Calu3 (cell line): ENCODE measurements around the gene S100A4. TPM values are rescaled to one million over a fixed set of nuclear protein-coding genes. Genes with fewer than 3 reads are reported as not detected.

Experiments
- BruUV-seq: library from RNA; stranded (reverse); fragments of 400-500 nt; replicated peaks from 2 replicates; lab custom pipeline; 2021; lab: Mats Ljungman, UMichigan
- CTCF ChIA-PET: fragments of 300-600 bp; sonication (Branson Sonifier 250); formaldehyde crosslinking; loops from one replicate; lab custom pipeline; 2022; ENCODE audit warnings: antibody characterized with exemption; lab: Charles Lee
- DNase-seq: peaks from one replicate; pipeline ENCODE4 v3.0.0; 2022
- H3K27ac Mint-ChIP-seq: one replicate; pipeline ENCODE4 v1.8.0; 2022; ENCODE audit warnings: mixed read lengths; ENCODE audit not compliant: unreplicated experiment
- H3K27me3 Mint-ChIP-seq: one replicate; pipeline ENCODE4 v1.8.0; 2022; ENCODE audit warnings: mixed read lengths; ENCODE audit not compliant: unreplicated experiment
- H3K36me3 Mint-ChIP-seq: one replicate; pipeline ENCODE4 v1.8.0; 2022; ENCODE audit warnings: mild to moderate bottlenecking, moderate library complexity, mixed read lengths; ENCODE audit not compliant: insufficient read depth, unreplicated experiment
- H3K4me1 Mint-ChIP-seq: one replicate; pipeline ENCODE4 v1.8.0; 2022; ENCODE audit warnings: mild to moderate bottlenecking, low read depth, mixed read lengths; ENCODE audit not compliant: unreplicated experiment
- H3K4me3 Mint-ChIP-seq: one replicate; pipeline ENCODE4 v1.8.0; 2022; ENCODE audit warnings: mild to moderate bottlenecking, low read depth, moderate library complexity, mixed read lengths; ENCODE audit not compliant: unreplicated experiment
- H3K9me3 Mint-ChIP-seq: one replicate; pipeline ENCODE4 v1.8.0; 2022; ENCODE audit warnings: low read depth, mixed read lengths; ENCODE audit not compliant: unreplicated experiment
- intact Hi-C: fragments of 100-400 bp; cut with micrococcal nuclease; formaldehyde crosslinking; loops from one replicate; pipeline ENCODE4 v1.10.0; 2022; ENCODE audit not compliant: unreplicated experiment
- total RNA-seq: library from RNA; stranded (reverse); gene quantifications from 2 replicates; pipeline ENCODE4 v1.2.3, GENCODE V29; 2022
- TF ChIP-seq, protein P1 (sequence below): fragments of 200-600 bp; IDR thresholded peaks from one replicate; pipeline ENCODE4 v1.8.0; 2022; ENCODE audit warnings: antibody characterized with exemption; ENCODE audit not compliant: unreplicated experiment

S100A4 gene
- total RNA-seq, 1 experiment from 2014 or later, result 20.5 TPM

DNA sequence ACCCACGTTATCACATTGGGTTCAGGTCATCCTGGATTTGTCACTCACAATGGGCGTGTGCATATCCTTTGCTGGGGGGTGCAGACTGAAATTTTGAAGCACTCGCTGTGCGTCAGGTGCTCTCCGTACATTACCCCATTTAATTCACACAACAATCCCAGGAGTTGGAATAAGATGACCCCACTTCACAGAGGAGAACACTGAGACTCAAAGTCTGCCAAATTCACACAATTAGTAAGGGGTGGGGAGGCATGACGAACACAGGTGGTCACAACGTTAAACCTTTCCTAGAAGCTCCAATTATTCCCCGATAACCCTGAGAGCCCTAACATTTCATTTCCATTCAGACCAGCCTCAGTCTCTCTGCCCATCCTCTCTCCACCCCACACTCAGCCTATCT, 23.9 kb upstream of the S100A4 start:
- peak overlapping the region; percentile 96 for H3K27ac Mint-ChIP-seq
- intact Hi-C loops, result loop anchor here (5.0 kb wide), 1 partner anchor 217 kb away; no protein-coding TSS in a partner anchor
- peaks cover 80% of the 10 kb centered on the region for H3K4me1 Mint-ChIP-seq
- no peak for DNase-seq
- TF ChIP-seq, protein P1, sequence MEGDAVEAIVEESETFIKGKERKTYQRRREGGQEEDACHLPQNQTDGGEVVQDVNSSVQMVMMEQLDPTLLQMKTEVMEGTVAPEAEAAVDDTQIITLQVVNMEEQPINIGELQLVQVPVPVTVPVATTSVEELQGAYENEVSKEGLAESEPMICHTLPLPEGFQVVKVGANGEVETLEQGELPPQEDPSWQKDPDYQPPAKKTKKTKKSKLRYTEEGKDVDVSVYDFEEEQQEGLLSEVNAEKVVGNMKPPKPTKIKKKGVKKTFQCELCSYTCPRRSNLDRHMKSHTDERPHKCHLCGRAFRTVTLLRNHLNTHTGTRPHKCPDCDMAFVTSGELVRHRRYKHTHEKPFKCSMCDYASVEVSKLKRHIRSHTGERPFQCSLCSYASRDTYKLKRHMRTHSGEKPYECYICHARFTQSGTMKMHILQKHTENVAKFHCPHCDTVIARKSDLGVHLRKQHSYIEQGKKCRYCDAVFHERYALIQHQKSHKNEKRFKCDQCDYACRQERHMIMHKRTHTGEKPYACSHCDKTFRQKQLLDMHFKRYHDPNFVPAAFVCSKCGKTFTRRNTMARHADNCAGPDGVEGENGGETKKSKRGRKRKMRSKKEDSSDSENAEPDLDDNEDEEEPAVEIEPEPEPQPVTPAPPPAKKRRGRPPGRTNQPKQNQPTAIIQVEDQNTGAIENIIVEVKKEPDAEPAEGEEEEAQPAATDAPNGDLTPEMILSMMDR, result no peak
- peaks cover 46% of the 10 kb centered on the region for H3K36me3 Mint-ChIP-seq
- H3K4me3 Mint-ChIP-seq, result no peak overlapping the region
- H3K9me3 Mint-ChIP-seq, result no peaks in the 10 kb centered on the region
- no TSS peak for BruUV-seq
- H3K27me3 Mint-ChIP-seq, result no peaks in the 10 kb centered on the region
- CTCF ChIA-PET, result interaction anchor here (0.6 to 2.4 kb wide), 3 partner anchors 14 to 65 kb away, joined by 3 to 117 read pairs (median 4); partner anchors contain the start of genes CHTOP and S100A6

DNA sequence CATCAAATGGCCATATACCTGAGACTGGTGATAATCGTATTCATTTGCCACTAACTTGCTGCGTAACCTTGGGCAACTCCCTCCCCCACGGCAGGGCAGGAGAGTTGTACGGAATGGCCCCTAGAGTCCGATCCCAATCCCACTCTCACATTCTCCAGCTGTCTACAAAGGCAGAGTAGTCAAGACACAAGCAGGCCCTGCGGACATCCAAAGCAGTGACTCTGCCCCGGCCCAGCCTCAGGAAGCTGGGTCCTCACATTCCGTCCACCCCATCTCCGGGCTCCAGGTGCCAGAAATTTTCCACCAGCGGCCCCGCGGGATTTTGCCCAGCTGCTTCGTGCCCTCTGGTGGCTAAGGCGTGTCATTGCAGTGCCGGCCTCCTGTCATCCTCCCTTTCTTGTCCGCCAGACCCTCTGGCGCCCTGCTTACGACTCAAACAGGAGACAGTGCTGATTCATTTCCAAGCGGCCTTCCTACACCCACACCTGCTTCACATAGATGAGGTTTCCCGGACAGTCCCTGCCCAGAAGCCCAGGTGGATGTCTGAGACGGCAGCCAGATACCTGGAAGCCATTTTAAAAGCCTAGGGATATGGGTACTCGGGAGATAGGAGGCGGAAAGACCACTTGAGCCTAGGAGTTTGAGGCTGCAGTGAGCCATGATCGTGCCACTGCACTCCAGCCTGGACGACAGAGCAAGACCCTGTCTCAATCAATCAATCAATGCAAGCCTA, 22.9 kb upstream of the S100A4 start:
- intact Hi-C loops, result loop anchor here (1.0 to 5.0 kb wide), 3 partner anchors 35 to 216 kb away; no protein-coding TSS in a partner anchor
- peaks cover 46% of the 10 kb centered on the region for H3K36me3 Mint-ChIP-seq
- BruUV-seq, result no TSS peak
- H3K4me3 Mint-ChIP-seq, result peak overlapping the region; percentile 51
- peak overlapping the region; percentile 96 for H3K27ac Mint-ChIP-seq
- no peaks in the 10 kb centered on the region for H3K27me3 Mint-ChIP-seq
- peaks cover 79% of the 10 kb centered on the region for H3K4me1 Mint-ChIP-seq
- peak; percentile 97 for DNase-seq
- H3K9me3 Mint-ChIP-seq, result no peaks in the 10 kb centered on the region
- TF ChIP-seq, protein P1, result peak; percentile 97
- CTCF ChIA-PET, result interaction anchor here (1.0 to 2.4 kb wide), 15 partner anchors 16 to 102 kb away, joined by 3 to 117 read pairs (median 5); partner anchors contain the start of genes CHTOP, ILF2, S100A16 and S100A5

DNA sequence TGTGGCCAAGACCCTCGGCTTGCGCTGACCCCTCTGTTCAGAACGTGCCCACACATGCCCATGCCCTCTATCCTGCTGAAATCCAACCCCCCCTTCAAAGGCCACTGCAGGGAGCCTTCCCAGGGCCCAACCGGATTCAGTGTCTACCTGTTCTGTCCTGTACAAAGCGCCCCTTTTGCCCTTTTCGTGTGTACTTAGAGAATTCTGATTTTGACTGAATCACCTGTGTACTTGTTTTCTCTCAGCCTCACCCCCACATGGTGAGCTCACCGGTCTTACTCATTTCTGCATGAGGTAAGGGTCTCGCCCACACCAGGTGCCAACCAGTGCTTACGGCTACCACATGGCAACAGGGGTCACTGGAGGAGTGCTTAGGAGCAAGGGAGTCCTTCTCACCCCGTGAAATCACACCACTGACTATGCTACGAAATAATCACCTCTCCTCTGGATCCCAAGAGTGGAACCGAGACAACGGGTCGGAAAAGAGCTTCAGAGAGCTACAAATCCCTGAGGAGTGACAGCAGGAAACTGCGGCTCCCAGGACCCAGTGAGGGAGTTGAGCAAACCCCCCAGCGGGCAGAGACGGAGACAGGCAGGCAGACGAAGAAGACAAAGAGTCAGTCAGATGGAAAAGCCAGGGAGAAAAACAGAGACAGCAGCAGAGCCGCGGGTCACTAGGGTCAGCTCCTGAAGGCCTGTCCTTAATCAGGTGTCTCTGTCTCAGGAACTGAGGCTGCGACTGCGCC, 22.2 kb upstream of the S100A4 start:
- Mint-ChIP-seq H3K27ac (peak overlapping the region; percentile 96), H3K36me3 (peaks cover 46% of the 10 kb centered on the region), H3K9me3 (no peaks in the 10 kb centered on the region), H3K4me3 (peak overlapping the region; percentile 51), H3K27me3 (no peaks in the 10 kb centered on the region), H3K4me1 (peaks cover 71% of the 10 kb centered on the region)
- peak; percentile 88 for DNase-seq
- CTCF ChIA-PET, result interaction anchor here (0.6 to 2.4 kb wide), 17 partner anchors 16 to 103 kb away, joined by 3 to 117 read pairs (median 4); partner anchors contain the start of genes CHTOP, ILF2, S100A13 and S100A16
- intact Hi-C loops, result loop anchor here (1.0 to 5.0 kb wide), 3 partner anchors 34 to 215 kb away; no protein-coding TSS in a partner anchor
- TF ChIP-seq, protein P1, result no peak
- BruUV-seq, result TSS peak; percentile 87
